Anterior cingulate cortex (tissue), 58 donors: ENCODE measurements around the gene DHRSX.
"Not testable (repeated sequence)": the region's sequence is repeated elsewhere in the genome, so short reads cannot be mapped to it uniquely, and the experiment has no call there.

Source experiments
- DNase-seq, 58 donors: peaks; one replicate each; lab custom pipeline; 2025; lab: John Stamatoyannopoulos, UW

The DHRSX gene

GRCh38 chrX:2406891-2407518 lies 93.8 kb downstream of the DHRSX start:
- DNase-seq: no peak

GRCh38 chrX:2404776-2405175 lies 96.0 kb downstream of the DHRSX start:
- DNase-seq: no peak

GRCh38 chrX:2402361-2402690 lies 98.5 kb downstream of the DHRSX start:
- DNase-seq: no peak

- DNase-seq: no peak
Observed at GRCh38 chrX:2401590-2402360, 99.0 kb downstream of the DHRSX start.

- DNase-seq: no peak
Observed at GRCh38 chrX:2401201-2401589, 99.6 kb downstream of the DHRSX start.

- no peak for DNase-seq
Observed at GRCh38 chrX:2398064-2398656, 102.6 kb downstream of the DHRSX start.

- no peak for DNase-seq
Observed at GRCh38 chrX:2397229-2398063, 103.3 kb downstream of the DHRSX start.

- no peak for DNase-seq
Observed at GRCh38 chrX:2395261-2395992, 105.3 kb downstream of the DHRSX start.

- no peak for DNase-seq
Observed at GRCh38 chrX:2391869-2392606, 108.7 kb downstream of the DHRSX start.

GRCh38 chrX:2390754-2391153 lies 110.0 kb downstream of the DHRSX start:
- DNase-seq: no peak

GRCh38 chrX:2389731-2390130 lies 111.0 kb downstream of the DHRSX start:
- not testable (repeated sequence) for DNase-seq

- no peak for DNase-seq
Observed at GRCh38 chrX:2389324-2389723, 111.5 kb downstream of the DHRSX start.

- DNase-seq: no peak
Observed at GRCh38 chrX:2388669-2389068, 112.1 kb downstream of the DHRSX start.

GRCh38 chrX:2387614-2388239 lies 113.0 kb downstream of the DHRSX start:
- DNase-seq: no peak

- no peak for DNase-seq
Observed at GRCh38 chrX:2385224-2385623, 115.6 kb downstream of the DHRSX start.

- no peak for DNase-seq
Observed at GRCh38 chrX:2384486-2384885, 116.3 kb downstream of the DHRSX start.

- no peak for DNase-seq
Observed at GRCh38 chrX:2383735-2384134, 117.0 kb downstream of the DHRSX start.

- DNase-seq: no peak
Observed at GRCh38 chrX:2383144-2383543, 117.6 kb downstream of the DHRSX start.

GRCh38 chrX:2382433-2383048 lies 118.2 kb downstream of the DHRSX start:
- DNase-seq: not testable (repeated sequence)
